Measurements from ENCODE around the gene RASD2.

The RASD2 gene

GRCh38 chr22:35598396-35598710, 57.7 kb downstream of the RASD2 start:
- no peak for TF ChIP-seq ZNF274 (IDR thresholded peaks at IDR 0.05; ENCODE audit: low read depth, low read length)
- H3K4me3 ChIP-seq (ENCODE audit: low read length): no peak overlapping the region

GRCh38 chr22:35599364-35599763, 58.7 kb downstream of the RASD2 start:
- TF ChIP-seq ZNF274 (IDR thresholded peaks at IDR 0.05; ENCODE audit: low read depth, low read length): no peak
- no peak overlapping the region for H3K4me3 ChIP-seq (ENCODE audit: low read length)

- no peak for TF ChIP-seq ZNF274 (IDR thresholded peaks at IDR 0.05; ENCODE audit: low read depth, low read length)
Measured at GRCh38 chr22:35600476-35600875, 59.8 kb downstream of the RASD2 start.

GRCh38 chr22:35601013-35601580, 60.5 kb downstream of the RASD2 start:
- H3K4me3 ChIP-seq (ENCODE audit: low read length): no peak overlapping the region
- no peak for TF ChIP-seq ZNF274 (IDR thresholded peaks at IDR 0.05; ENCODE audit: low read depth, low read length)

More at GRCh38 chr22:35600476-35600875, 59.8 kb downstream of the RASD2 start:
- H3K4me3 ChIP-seq (ENCODE audit: low read length): no peak overlapping the region

GRCh38 chr22:35601743-35602615, 61.3 kb downstream of the RASD2 start:
- TF ChIP-seq ZNF274 (IDR thresholded peaks at IDR 0.05; ENCODE audit: low read depth, low read length): no peak
- H3K4me3 ChIP-seq (ENCODE audit: low read length): no peak overlapping the region

All from GM08714 (cell line).